GM08714 (cell line): Measurements from ENCODE around the gene KCNIP4.

Source experiments
- H3K4me3 ChIP-seq: fragments of 200-500 bp; sonication (Bioruptor generic); 2 replicates; pipeline ENCODE4 v1.5.1; 2014; ENCODE audit warnings: mild to moderate bottlenecking, low read length, inconsistent platforms
- ZNF274 ChIP-seq: IDR thresholded peaks from 2 replicates; pipeline ENCODE4 v1.6.1; 2012; ENCODE audit warnings: mild to moderate bottlenecking, low read depth, low read length

The KCNIP4 gene

GRCh38 chr4:21454831-21455230 lies 493.7 kb downstream of the KCNIP4 start:
- no peak overlapping the region for H3K4me3 ChIP-seq
- no peak for TF ChIP-seq ZNF274

- H3K4me3 ChIP-seq = no peak overlapping the region
Measured at GRCh38 chr4:21454201-21454600, 494.4 kb downstream of the KCNIP4 start.

GRCh38 chr4:21452931-21453330 lies 495.6 kb downstream of the KCNIP4 start:
- TF ChIP-seq ZNF274 = no peak
- H3K4me3 ChIP-seq = no peak overlapping the region

More at GRCh38 chr4:21454201-21454600, 494.4 kb downstream of the KCNIP4 start:
- TF ChIP-seq ZNF274 = no peak

GRCh38 chr4:21451032-21451431 lies 497.5 kb downstream of the KCNIP4 start:
- no peak for TF ChIP-seq ZNF274
- no peak overlapping the region for H3K4me3 ChIP-seq

- no peak overlapping the region for H3K4me3 ChIP-seq
- TF ChIP-seq ZNF274 = no peak
Measured at GRCh38 chr4:21450331-21450730, 498.2 kb downstream of the KCNIP4 start.

GRCh38 chr4:21447301-21448054 lies 501.1 kb downstream of the KCNIP4 start:
- no peak overlapping the region for H3K4me3 ChIP-seq
- no peak for TF ChIP-seq ZNF274

GRCh38 chr4:21420166-21420565 lies 528.4 kb downstream of the KCNIP4 start:
- TF ChIP-seq ZNF274 = no peak
- no peak overlapping the region for H3K4me3 ChIP-seq

- no peak for TF ChIP-seq ZNF274
- no peak overlapping the region for H3K4me3 ChIP-seq
Measured at GRCh38 chr4:21415728-21416127, 532.8 kb downstream of the KCNIP4 start.

GRCh38 chr4:21413807-21414370 lies 534.7 kb downstream of the KCNIP4 start:
- no peak overlapping the region for H3K4me3 ChIP-seq
- no peak for TF ChIP-seq ZNF274

GRCh38 chr4:21411086-21411485 lies 537.5 kb downstream of the KCNIP4 start:
- no peak for TF ChIP-seq ZNF274
- H3K4me3 ChIP-seq = no peak overlapping the region

- no peak overlapping the region for H3K4me3 ChIP-seq
- TF ChIP-seq ZNF274 = no peak
Measured at GRCh38 chr4:21410372-21410771, 538.2 kb downstream of the KCNIP4 start.

- no peak for TF ChIP-seq ZNF274
- H3K4me3 ChIP-seq = no peak overlapping the region
Measured at GRCh38 chr4:21387683-21388082, 560.9 kb downstream of the KCNIP4 start.

- TF ChIP-seq ZNF274 = no peak
Measured at GRCh38 chr4:21386166-21386780, 562.3 kb downstream of the KCNIP4 start.

GRCh38 chr4:21385706-21386105 lies 562.9 kb downstream of the KCNIP4 start:
- no peak for TF ChIP-seq ZNF274
- no peak overlapping the region for H3K4me3 ChIP-seq

More at GRCh38 chr4:21386166-21386780, 562.3 kb downstream of the KCNIP4 start:
- H3K4me3 ChIP-seq = no peak overlapping the region

GRCh38 chr4:21384609-21385008 lies 564.0 kb downstream of the KCNIP4 start:
- no peak overlapping the region for H3K4me3 ChIP-seq
- no peak for TF ChIP-seq ZNF274
